ENCODE results near the gene KCNK2.
A peak's percentile ranks its signal among the peaks of the same experiment; 100 is the strongest.

Gene KCNK2

GRCh38 chr1:215082532-215083382 is at the start of gene KCNK2:
KCNK2 (plus strand) TSS chr1:215082737; CDS start chr1:215083386, 649 bp downstream.
- peak; percentile 58 for DNase-seq

GRCh38 chr1:215032911-215033526 is 49.5 kb upstream of the KCNK2 start:
- no peak for DNase-seq

- no peak for DNase-seq
Measured at GRCh38 chr1:215040190-215040589, 42.3 kb upstream of the KCNK2 start.

DNA sequence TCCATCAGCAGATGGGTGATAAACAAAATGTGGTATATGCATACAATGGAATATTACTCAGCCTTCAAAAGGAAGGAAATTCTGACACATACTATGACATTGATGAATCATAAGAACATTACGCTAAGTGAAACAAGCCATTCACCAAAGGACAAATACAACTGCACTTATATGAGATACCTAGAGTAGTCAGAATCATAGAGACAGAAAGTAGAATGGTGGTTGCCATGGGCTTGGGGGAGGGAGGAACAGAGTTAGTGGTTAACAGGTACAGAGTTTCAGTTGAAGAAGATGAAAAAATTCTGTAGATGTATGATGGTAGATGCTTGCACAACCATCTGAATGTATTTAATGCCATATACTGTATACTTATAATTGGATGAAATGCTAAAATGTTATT is 39.1 kb upstream of the KCNK2 start:
- no peak for DNase-seq

DNA sequence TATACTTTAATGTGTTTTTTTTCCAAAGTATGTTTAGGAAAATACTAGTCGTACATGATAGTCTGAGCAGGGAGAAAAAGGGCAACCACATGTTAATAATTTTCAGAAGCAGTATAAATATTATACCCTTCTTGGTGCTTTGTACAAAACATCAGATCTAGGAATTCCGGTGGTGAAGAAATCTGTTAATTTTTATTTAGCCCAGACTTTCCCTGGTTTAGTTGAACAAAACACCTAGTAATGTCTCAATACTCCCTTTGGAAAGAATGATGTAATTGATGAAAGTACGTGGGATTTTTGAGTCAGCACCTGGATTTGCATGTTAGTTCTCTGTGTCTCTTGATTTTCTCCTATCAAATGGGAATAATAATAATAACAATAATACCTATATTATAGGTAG is 38.4 kb upstream of the KCNK2 start:
- DNase-seq = no peak

DNA sequence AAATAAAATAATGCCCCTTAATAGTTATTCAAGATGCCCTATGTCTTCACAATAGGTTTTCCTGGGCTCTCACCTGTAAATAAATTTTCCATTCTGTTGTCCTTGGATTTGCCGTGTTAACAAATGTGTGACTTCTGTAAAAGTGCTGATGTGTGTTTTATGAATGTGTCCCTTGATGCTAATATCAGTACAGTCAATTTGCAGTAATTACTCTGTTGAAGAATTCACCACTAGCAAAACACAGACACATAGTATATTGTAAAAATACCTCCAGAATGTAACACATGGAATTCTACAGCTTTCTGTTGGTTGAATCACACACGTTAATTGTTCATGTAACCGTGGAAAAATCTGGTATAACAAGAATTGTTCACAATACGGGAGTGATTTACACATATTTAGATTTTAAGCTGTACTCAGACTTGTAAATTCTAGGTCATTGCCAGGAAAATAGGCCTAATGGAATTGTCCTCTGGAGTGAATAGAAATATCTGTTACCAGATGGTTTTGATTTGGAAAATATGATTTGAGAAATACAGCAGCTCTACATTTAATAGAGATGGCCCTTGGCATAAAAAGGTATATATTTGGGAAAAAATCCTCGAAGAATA is 36.7 kb upstream of the KCNK2 start:
- no peak for DNase-seq

DNA sequence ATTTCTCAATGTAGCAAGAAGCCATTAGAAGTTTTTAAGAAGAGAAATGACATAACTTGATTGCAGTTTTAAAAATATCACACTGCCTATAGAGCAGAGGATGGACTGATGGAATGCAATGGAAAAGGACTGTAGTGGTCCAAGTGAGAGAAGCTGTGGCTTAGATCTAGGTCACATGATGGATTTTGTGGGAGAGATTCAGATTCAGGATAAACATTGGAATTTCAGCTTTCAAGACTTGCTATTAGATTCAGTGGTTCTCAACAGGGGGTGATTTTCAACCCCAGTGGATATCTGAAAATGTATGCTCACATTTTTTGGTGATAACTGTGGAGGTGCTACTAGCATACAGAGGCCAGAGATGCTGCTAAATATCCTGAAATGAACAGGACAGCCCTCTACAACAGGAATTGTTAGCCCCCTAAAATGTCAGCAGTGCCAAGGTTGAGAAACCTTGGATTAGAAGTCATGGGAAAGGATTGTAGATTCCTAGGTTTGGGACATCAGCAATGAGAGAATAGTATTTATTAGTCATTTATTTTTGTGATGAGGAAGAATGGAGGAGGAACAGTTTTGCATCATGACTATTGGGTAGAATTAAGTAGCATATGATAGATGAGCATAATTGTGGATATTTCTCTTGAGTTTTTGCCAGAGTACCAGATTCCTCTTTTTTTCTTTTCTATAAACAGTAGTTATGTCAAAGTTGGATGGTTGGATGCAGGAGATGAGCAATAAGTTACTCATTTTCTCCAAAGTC is 30.1 kb upstream of the KCNK2 start:
- no peak for DNase-seq

GRCh38 chr1:215054266-215054665 is 28.3 kb upstream of the KCNK2 start:
- DNase-seq = no peak

- no peak for DNase-seq
Measured at GRCh38 chr1:215055281-215055935, 27.1 kb upstream of the KCNK2 start.

DNA sequence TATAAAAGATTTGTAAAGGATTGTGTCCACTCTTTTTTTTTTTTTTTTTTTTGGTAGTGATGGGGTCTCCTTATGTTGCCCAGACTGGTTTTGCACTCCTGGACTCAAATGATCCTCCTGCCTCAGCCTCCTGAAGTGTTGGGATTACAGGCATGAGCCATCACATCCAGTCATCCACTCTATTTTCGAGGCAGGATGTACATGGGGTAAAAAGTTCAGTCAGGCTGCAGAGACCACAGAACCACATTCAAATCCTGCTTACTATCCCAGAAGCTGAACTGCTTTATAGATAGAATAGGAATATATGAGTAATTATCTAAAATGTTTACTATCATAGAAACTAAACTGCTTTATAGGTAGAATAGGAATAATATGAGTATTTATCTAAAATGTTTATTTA is 26.0 kb upstream of the KCNK2 start:
- no peak for DNase-seq

GRCh38 chr1:215059947-215060346 is 22.6 kb upstream of the KCNK2 start:
- no peak for DNase-seq

- no peak for DNase-seq
Measured at GRCh38 chr1:215064327-215064726, 18.2 kb upstream of the KCNK2 start.

DNA sequence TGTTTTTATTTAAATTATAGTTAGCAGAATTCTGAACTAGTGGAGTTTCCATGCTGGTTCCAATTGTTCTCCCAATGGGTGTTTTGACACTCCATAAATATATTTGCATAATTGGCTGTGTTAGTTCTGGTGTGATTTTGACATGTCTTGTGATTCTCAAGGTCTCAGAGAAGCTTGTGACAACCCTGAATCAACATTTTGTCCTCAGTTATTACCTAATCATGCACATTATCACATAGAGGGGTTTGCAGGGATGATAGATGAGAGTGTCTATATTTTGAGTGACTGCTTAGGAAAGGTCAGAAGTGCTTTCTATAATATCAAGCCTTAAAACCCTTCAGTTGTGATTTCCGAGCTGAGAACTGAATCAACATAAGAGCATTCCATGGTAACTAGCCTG is 11.5 kb upstream of the KCNK2 start:
- no peak for DNase-seq

- peak; percentile 61 for DNase-seq
Measured at GRCh38 chr1:215076322-215076721, 6.2 kb upstream of the KCNK2 start.

- no peak for DNase-seq
Measured at GRCh38 chr1:215079456-215079855, 3.1 kb upstream of the KCNK2 start.

GRCh38 chr1:215081661-215082531 is 641 bp upstream of the KCNK2 start:
- DNase-seq = no peak

DNA sequence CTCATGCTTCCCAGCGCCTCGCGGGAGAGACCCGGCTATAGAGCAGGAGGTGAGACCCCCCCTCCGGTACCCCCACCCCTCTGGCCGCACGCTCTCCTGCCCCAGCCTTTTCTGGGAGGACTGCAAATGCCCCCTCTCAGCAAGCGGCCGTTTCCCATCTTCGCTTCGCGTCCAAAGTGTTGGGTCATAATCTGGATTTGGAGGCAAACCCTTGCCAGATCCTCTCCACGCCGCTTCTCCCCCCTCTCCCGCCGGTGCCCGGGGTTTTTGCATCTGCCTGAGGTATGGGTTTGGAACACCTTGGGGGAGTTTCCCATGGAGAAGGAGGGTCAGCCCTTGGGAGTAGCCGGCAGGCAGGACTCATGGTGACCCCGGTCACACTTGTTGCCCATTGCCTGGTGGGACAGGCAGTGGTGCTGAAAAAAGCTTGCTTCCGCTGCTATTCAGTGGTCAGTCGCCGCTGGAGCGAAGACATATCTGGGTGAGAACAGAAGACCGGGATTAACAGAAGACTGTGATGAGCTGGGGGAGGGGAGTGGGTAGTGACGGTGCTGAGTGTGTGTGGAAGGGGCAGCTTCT is 935 bp downstream of the KCNK2 start:
- DNase-seq = peak; percentile 59

GRCh38 chr1:215084621-215085020 is 2.1 kb downstream of the KCNK2 start:
- no peak for DNase-seq

GRCh38 chr1:215087603-215088002 is 5.1 kb downstream of the KCNK2 start:
- no peak for DNase-seq

DNA sequence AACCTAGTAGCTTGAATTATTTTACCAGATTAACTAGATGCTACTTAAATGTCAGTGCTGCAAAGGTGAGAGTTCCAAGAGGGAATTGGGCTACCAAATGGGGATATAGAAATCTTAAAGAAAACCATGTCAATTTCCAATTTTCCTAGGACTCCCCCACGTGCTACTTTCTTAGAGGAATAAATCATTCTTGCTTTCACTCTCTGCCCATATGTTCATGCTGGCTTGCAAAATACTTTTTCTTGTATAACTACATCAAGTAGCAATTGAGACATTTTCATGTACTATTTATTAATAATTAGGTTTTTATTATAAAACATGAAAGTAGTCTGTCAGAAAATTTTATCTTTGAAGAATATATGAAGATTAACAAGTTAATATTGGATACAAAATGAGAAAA is 11.8 kb downstream of the KCNK2 start:
- no peak for DNase-seq

GRCh38 chr1:215095524-215095923 is 13.0 kb downstream of the KCNK2 start:
- DNase-seq = no peak

Measured in NCI-H146 (cell line).